ENCODE results near the gene NTM.

Gene NTM

GRCh38 chr11:131840545-131840944, 470.1 kb downstream of the NTM start:
- no peak for DNase-seq

GRCh38 chr11:131841028-131841427, 470.6 kb downstream of the NTM start:
- DNase-seq = no peak

DNA sequence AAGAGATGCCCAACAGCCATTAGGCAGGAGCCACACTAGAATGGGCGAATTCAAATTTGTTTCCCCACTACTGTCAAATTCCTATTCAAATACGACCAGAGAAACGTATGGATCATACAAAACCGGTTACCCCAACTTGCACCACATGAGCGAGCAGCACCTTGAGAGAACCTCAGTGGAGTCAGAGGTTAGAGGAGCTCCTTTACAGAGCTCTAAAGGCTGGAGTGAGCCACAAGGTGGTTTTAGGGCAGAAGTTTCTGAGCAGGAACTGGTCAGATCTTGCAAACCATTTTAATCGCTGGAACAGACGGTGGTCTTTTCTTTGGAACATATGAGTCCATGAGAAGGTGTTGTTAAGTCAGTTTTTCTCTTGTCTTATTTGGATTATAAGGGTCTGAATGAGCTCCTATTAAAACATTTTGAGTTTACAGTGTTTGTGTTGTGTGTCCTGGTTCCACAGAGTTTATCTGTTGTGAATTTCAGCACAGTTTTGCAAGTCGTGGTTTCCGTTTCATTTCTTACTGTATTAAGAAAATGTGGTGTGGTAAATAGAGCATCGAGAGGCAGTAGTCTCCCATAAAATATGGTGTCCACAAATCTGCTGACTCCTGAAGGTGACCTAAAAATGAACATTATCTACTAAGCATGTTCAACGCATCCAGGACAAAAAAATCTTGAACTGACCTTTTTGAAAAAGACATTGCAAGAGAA, 471.7 kb downstream of the NTM start:
- DNase-seq = no peak

DNA sequence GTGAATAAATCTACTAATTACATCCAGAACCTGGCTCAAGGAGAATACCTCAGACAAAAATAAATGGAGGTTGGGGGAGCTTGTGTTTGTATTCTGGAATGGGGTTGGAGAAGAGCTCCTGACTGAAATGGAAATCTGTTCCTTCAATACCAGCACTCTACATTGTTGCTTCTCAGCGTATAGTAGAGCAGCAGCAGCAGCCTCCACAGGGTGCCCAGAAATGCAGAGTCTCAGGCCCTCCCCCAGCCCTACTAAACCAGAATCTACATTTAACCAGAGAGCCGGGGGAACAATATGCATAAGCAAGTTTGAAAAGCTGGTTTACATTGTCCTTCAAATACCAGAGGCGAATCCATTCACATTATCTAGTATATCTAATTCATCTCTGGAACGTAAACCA, 474.8 kb downstream of the NTM start:
- no peak for DNase-seq

DNA sequence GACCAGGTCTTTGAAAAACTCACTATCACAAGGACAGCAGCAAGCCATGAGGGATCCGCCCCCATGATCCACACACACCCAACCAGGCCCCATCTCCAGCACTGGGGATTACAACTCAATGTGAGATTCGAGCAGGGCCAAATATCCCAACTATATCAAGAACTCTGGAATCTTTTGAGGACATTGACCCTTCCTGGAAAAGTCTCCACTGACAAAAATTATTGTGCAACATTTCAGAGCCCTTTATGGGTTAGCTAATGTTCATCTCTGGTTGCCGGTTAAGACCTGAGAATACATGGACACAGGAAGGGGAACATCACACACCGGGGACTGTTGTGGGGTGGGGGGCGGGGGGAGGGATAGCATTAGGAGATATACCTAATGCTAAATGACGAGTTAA, 479.1 kb downstream of the NTM start:
- no peak for DNase-seq

GRCh38 chr11:131850507-131850906, 480.1 kb downstream of the NTM start:
- no peak for DNase-seq

GRCh38 chr11:131851964-131852755, 481.7 kb downstream of the NTM start:
- DNase-seq = no peak

DNA sequence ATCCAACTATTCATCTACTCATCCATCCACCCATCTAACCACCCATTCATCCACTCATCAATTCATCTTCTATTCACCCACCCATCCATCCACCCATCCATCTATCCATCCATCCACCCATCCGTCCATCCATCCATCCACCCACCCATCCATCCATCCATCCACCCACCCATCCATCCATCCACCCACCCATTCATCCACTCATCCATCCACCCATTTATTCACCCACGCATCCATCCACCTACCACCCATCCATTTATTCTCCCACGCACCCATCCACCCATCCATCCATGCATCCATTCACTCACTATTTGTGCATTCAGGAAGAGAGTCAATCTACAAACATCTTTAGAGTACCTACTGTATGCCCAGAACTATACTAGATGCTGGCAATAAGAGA, 482.3 kb downstream of the NTM start:
- DNase-seq = no peak

DNA sequence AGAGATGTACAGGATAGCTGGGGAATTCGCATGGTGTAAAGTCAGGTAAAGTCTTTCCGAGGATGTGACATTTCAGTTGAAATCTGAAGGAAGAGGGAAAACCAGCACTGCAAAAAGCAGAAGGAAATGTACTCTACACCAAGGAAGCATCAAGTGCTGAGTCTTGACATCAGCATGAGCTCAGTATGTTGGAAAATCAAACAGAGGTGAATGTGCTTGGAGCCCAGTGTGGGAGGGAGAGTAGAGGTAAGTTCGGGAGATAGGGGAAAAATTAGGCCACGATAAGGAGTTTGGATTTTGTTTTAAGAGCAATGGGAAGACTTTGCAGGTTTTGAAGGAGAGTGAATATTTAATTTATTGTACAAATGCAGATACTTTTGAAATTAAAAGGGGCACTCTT, 484.0 kb downstream of the NTM start:
- DNase-seq = no peak

DNA sequence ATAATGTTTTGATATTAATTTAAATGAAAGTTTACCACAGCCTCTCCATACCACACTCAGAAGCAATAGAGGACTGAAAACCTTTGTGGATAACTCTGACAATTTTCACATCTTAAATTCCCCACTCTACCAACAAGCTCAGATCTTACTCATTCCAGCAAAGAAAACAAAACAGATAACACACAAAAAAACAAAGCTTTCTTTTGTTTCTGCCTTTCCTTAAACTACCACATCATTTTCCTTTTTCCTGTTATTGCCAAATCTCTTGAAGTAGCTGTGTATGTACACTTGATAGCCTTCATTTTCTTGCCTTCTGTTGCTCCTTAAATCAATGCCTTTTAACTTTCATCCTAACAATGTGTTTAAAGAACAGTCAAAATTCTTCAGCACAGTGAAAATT, 484.9 kb downstream of the NTM start:
- no peak for DNase-seq

DNA sequence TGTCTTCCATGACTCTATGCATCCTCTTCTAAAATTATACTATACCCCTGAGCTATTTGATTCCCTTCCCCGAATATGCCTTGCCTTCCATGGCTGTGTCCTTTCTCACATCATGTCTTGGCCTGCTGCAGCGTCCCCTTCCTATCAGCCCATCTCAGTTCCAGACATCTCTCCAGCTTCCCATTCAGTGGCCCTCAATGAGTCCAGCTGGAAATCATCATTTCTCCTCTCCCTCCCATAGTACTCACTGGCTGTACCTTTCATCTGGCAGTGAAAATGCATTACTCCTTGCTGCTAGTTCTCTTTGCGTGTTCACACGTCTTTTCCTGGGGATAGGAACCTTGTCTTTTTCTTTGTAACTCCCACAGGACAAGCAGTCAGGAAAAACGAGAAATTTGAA, 486.8 kb downstream of the NTM start:
- no peak for DNase-seq

- no peak for DNase-seq
These were observed 488.1 kb downstream of the NTM start for GRCh38 chr11:131858505-131858904.

GRCh38 chr11:131859538-131860210, 489.3 kb downstream of the NTM start:
- DNase-seq = no peak

- no peak for DNase-seq
These were observed 493.8 kb downstream of the NTM start for GRCh38 chr11:131864228-131864627.

DNA sequence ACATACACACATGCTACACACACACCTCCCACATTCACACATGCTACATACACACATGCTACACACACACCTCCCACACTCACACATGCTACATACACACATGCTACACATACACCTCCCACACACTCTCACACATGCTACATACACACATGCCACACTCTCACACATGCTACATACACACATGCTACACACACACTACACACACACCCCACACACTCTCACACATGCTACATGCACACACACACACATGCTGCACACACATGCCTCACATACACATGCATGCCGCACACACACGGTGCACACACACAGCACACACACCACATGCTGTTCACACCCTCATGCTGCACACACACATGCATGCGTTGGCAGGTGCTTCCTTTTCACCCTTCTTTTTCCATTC, 495.4 kb downstream of the NTM start:
- no peak for DNase-seq

DNA sequence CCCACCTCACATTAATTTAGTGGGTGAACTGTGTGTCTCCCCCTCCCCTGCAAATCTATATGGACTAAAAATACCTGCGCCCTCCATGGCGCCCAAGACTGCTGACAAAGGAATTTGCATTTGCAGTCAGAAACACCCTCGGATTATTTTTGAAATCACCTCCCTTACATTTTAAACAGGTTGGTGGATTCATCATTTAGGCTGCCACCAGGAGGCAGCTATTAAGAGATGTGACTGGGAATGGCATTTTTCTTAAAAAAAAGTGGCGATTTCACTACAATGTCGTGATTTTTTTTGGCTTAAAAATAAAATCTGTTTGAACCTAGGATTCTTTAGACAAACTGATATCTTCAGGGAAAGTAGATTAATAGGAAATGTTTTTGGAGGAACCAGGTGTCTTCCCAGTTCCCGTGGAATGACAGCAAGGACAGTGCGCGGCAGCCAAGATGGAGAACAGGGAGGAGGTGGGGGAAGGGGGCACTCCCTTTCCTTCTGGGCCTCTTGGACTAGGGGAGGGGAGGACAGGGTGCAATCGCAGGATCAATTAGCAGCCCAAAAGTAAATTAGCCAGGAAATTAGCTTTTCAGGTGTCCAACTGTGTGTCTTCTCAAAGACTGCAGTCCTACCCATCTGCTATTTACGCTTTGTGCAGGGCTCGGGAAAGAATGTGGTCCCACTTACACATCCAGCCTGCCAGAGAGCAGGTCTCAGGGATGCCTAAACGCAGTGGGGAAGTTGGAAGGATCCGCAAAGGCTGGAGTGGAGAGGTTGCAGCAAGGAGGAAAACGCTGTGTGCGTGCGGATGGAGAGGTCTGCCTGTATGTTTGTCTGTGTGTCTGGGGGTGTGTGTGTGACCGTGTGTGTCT, 496.4 kb downstream of the NTM start:
- no peak for DNase-seq

DNA sequence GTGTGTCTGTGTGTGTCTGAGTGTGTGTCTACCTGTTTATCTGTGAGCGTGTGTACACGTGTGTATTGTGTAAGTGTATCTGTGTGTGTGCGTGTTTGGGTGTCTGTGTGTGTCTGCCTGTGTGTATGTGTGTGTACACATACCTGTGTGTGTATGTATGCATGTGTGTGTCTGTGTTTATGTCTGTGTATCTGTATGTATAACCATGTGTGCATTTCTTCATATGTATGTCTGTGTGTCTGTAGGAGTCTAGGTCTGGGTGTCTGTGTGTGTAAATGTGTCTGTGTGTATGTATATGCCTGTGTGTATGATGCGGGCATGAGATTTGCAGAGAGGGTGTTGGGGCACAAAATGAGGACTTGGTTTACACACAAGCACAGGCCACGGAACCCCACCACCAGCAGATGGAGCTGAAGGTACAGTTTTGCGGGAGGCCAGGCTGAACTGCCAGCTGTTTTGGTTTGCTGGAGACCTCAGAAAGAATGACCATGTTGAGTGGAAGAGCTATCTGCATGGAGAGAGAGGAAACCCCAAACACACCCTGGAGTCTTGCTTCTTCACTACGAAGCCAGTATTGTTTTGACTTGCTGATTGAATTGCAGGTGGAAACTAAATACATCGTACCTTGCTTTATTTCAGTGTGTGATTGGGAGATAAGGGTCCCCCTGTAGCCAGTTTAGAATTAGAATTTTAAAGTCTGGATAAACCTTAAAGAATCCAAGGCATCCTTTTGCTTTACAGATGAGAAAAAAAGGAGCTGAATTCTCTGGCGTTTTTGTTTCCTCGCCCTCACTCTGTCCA, 497.2 kb downstream of the NTM start:
- DNase-seq = no peak

DNA sequence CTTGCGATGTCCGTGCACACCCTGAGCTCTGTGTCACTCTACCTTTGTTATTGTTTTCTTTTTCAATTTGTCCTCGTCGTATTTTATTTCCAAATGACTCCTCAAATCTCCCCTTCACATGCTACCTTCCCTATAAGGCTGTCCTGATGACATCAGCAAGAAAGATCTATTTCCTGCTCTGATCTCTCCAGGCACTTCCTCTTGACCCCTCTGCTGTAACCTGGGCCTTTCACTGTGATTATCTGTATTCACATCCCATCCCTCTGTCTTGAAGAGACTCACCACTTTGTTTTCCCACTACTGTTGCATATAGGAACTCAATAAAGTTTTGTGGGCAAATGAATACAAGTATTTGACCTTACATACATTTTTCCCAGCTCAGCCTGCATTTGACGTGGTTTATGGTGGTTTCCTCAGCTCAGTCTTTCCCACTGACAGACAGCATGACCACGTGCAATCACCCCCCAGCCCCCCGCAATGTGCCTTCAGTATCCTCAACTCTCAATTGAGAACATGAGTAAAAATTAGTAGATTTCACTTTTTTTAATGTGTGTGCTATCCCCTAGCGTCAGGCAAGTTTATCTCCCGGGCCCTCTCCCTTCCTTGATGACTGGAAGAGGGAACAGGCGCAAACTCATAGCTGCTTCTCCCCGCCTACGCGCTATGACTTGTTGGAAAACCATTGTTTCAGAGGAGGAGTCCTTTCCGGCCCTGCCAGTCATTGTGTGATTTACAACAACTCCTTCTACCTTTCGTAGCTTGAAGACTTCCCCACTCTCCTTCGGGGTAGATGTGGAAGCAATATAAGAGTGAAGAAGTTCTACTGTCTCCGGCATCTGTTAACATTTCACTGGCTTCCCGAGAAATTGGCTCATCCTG, 498.5 kb downstream of the NTM start:
- DNase-seq = no peak

DNA sequence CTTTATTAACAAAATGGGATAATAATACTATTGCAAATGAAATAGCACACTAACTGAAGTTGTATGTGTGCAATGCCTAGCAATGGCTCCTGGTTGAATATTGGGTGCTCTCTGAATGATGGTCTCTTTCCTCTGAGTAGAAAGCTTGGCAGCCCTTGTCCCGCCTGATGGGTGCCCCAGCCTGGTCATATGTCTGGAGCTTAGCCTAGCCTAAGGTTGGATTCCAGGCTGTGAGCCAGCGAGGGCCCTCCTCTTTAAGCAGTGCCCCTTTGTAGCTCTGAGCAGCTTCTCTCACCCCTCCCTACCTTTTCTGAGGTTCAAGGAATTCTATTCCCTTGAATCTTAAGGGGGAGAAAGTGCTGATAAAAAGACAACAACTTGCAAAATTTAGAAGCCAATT, 499.9 kb downstream of the NTM start:
- no peak for DNase-seq

DNA sequence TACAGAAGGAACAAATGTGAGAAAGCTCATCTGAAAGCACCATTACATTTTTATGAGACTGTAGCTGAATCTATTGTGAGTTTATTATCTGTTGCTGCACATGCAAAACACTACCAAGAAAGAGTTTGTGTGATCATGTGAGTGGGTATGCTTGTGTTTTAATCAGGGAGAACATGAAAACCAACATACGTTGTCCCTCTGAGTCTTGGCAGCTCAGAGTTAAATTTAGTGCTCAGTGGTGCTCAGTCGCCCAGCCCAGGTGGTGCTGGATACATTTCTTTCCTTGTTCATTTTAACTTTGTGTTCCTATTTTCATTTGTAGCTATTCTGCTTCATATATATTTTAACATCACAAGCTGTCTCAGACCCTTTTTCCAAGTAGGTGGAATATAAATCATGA, 500.6 kb downstream of the NTM start:
- DNase-seq = no peak

DNA sequence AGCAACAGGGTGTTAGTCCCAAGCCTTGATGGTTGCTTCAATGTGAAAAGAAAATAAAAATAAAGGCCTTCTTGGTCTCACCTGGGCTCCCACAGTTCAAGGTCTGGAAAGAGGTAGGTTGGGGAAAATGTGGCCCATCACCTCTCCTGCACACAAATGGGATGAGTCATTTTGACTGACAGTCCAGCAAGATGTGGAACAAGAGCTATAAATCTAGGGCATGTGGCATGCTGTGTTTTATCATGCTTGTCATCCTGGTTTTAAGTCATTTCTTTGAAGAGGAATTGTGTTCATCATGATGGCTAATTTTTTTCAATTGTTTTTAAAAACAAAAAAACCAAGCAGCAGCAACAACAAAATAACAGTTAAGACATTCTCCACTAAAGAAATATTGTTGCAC, 503.7 kb downstream of the NTM start:
- DNase-seq = no peak
